ENCODE measurements around the gene HSD17B4. TPM values are rescaled to one million over a fixed set of nuclear protein-coding genes. Genes with fewer than 3 reads are reported as not detected.

The HSD17B4 gene
- total and polyA plus RNA-seq, 4 donors: 138 to 172 (median 163) TPM

- H3K4me3 ChIP-seq (ENCODE audit: low read length in 2 of 2): no peak overlapping the region
- peaks cover 0 to 3% of the 10 kb centered on the region in 2 donors for H3K36me3 ChIP-seq (ENCODE audit: control insufficient read depth in 1 of 2, insufficient read depth in 2 of 2, low read length in 1 of 2)
- no peak for DNase-seq
- no peak for ATAC-seq (ENCODE audit: low FRiP score)
- WGBS, 2 donors: 92 to 94% methylated on average over 1 of the region's 1 CpG
- no peaks in the 10 kb centered on the region for H3K27me3 ChIP-seq (ENCODE audit: control insufficient read depth in 1 of 2, insufficient read depth in 2 of 2, low read length in 1 of 2)
- no peaks in the 10 kb centered on the region for H3K4me1 ChIP-seq (ENCODE audit: control insufficient read depth in 1 of 2, insufficient read depth in 2 of 2, low read length in 2 of 2)
- H3K9me3 ChIP-seq (ENCODE audit: control insufficient read depth, low read length): no peaks in the 10 kb centered on the region
- no peak overlapping the region for H3K27ac ChIP-seq (ENCODE audit: low read depth in 1 of 2, low read length in 2 of 2)
- intact Hi-C loops (cut with DNase I): no loop called here
These were observed 68.9 kb downstream of the HSD17B4 start for GRCh38 chr5:119521232-119521631.

GRCh38 chr5:119522841-119523240, 70.5 kb downstream of the HSD17B4 start:
- Histone ChIP-seq H3K27ac (ENCODE audit: low read depth in 1 of 2, low read length in 2 of 2) (no peak overlapping the region), H3K4me1 (ENCODE audit: control insufficient read depth in 1 of 2, insufficient read depth in 2 of 2, low read length in 2 of 2) (no peaks in the 10 kb centered on the region), H3K36me3 (ENCODE audit: control insufficient read depth in 1 of 2, insufficient read depth in 2 of 2, low read length in 1 of 2) (peaks cover 0 to 3% of the 10 kb centered on the region in 2 donors), H3K9me3 (ENCODE audit: control insufficient read depth, low read length) (no peaks in the 10 kb centered on the region), H3K4me3 (ENCODE audit: low read length in 2 of 2) (no peak overlapping the region), H3K27me3 (ENCODE audit: control insufficient read depth in 1 of 2, insufficient read depth in 2 of 2, low read length in 1 of 2) (no peaks in the 10 kb centered on the region)
- intact Hi-C loops (cut with DNase I): no loop called here
- no peak for ATAC-seq (ENCODE audit: low FRiP score)
- no peak for DNase-seq
- 64 to 67% methylated on average over 1 of the region's 1 CpG for WGBS, 2 donors

DNA sequence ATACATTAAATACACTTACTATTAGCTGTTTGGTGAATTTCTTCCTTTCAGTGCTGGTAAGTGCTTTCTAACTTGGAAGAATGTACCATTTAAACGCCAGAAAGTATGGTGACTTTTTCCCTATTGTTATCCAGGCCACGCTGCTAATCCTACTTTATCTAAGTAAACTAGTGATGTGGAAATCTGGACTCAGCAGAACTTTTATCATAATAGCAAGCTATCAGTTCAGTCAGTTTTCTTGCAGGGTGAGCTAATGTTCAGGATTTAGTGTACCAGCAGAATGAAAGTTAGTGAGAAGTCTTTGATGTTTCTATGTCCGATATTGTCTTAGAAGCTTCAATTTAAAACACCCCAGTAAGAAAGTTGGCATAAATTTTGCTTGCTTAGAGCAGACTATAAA, 72.2 kb downstream of the HSD17B4 start:
- intact Hi-C loops (cut with DNase I): no loop called here
- 17 to 30% methylated on average over 3 of the region's 3 CpGs for WGBS, 2 donors
- Histone ChIP-seq H3K27me3 (ENCODE audit: control insufficient read depth in 1 of 2, insufficient read depth in 2 of 2, low read length in 1 of 2) (no peaks in the 10 kb centered on the region), H3K4me3 (ENCODE audit: low read length in 2 of 2) (no peak overlapping the region), H3K36me3 (ENCODE audit: control insufficient read depth in 1 of 2, insufficient read depth in 2 of 2, low read length in 1 of 2) (no peaks in the 10 kb centered on the region), H3K9me3 (ENCODE audit: control insufficient read depth, low read length) (no peaks in the 10 kb centered on the region), H3K4me1 (ENCODE audit: control insufficient read depth in 1 of 2, insufficient read depth in 2 of 2, low read length in 2 of 2) (no peaks in the 10 kb centered on the region), H3K27ac (ENCODE audit: low read depth in 1 of 2, low read length in 2 of 2) (no peak overlapping the region)
- DNase-seq (no peak), ATAC-seq (ENCODE audit: low FRiP score) (no peak)

DNA sequence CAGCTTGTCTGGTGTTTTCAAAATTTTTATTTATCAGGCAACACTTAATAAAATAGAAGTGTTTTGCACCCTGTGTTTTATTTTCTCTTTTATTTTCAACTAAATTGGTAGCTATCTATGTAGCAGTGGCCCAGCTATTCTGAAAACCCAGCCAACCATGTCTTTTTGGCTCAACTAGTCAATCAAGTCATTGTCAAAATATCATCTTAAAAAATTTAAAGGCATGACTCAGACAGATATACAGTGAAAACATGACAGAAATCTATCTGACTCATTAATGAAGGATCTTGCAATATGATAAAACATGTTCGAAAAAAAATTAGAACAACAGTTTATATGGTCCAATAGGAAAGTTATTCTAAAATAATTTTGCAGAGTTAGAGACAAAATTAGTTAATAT, 75.1 kb downstream of the HSD17B4 start:
- H3K4me3 ChIP-seq (ENCODE audit: low read length in 2 of 2): no peak overlapping the region
- intact Hi-C loops (cut with DNase I): no loop called here
- H3K36me3 ChIP-seq (ENCODE audit: control insufficient read depth in 1 of 2, insufficient read depth in 2 of 2, low read length in 1 of 2): no peaks in the 10 kb centered on the region
- H3K9me3 ChIP-seq (ENCODE audit: control insufficient read depth, low read length): no peaks in the 10 kb centered on the region
- no peak overlapping the region for H3K27ac ChIP-seq (ENCODE audit: low read depth in 1 of 2, low read length in 2 of 2)
- ATAC-seq (ENCODE audit: low FRiP score) (no peak), DNase-seq (no peak)
- no peaks in the 10 kb centered on the region for H3K27me3 ChIP-seq (ENCODE audit: control insufficient read depth in 1 of 2, insufficient read depth in 2 of 2, low read length in 1 of 2)
- H3K4me1 ChIP-seq (ENCODE audit: control insufficient read depth in 1 of 2, insufficient read depth in 2 of 2, low read length in 2 of 2): no peaks in the 10 kb centered on the region
- WGBS, 2 donors: 83 to 87% methylated on average over 1 of the region's 1 CpG

DNA sequence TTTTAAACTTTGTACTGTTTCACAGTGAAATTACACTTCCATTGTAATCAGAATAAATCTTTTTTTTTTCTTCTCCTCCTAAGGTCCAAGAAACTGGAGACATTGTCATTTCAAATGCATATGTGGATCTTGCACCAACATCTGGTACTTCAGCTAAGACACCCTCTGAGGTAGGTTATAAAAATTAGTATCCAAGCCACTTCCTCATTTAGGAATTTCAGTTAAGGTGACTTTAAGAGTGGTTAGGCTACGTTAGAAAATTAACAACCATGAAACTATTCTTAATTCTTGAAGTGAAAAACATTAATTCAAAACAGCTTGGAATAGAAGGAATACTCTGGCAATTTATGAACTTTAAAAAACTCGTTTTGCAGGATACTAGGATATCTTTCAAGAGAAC, 77.5 kb downstream of the HSD17B4 start:
- Histone ChIP-seq H3K27ac (ENCODE audit: low read depth in 1 of 2, low read length in 2 of 2) (no peak overlapping the region), H3K4me1 (ENCODE audit: control insufficient read depth in 1 of 2, insufficient read depth in 2 of 2, low read length in 2 of 2) (no peaks in the 10 kb centered on the region), H3K36me3 (ENCODE audit: control insufficient read depth in 1 of 2, insufficient read depth in 2 of 2, low read length in 1 of 2) (no peaks in the 10 kb centered on the region), H3K9me3 (ENCODE audit: control insufficient read depth, low read length) (no peaks in the 10 kb centered on the region), H3K27me3 (ENCODE audit: control insufficient read depth in 1 of 2, insufficient read depth in 2 of 2, low read length in 1 of 2) (no peaks in the 10 kb centered on the region), H3K4me3 (ENCODE audit: low read length in 2 of 2) (no peak overlapping the region)
- DNase-seq: no peak
- WGBS, 2 donors: 91 to 95% methylated on average over 2 of the region's 2 CpGs
- no peak for ATAC-seq (ENCODE audit: low FRiP score)
- intact Hi-C loops (cut with DNase I): no loop called here

DNA sequence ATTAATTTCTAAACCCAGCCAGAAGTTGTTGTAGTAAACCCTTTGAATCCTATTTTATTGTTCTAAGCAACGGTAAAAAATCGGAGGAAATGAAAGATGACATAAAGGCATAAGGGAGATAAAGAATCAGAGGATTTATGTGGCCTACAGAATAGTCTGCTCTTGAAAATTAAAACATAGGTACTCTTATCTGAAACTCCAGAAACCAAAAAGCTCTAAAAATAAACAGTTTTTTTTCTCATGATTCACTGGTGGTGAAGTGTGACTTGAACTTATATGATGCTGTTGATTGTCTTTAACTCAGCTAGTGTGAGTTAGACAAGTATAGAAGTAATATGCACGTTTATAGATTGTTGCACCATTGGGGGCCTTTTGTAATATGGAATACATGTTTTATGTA, 80.3 kb downstream of the HSD17B4 start:
- H3K27me3 ChIP-seq (ENCODE audit: control insufficient read depth in 1 of 2, insufficient read depth in 2 of 2, low read length in 1 of 2): no peaks in the 10 kb centered on the region
- peaks cover 1 to 3% of the 10 kb centered on the region in 2 donors for H3K36me3 ChIP-seq (ENCODE audit: control insufficient read depth in 1 of 2, insufficient read depth in 2 of 2, low read length in 1 of 2)
- no peaks in the 10 kb centered on the region for H3K4me1 ChIP-seq (ENCODE audit: control insufficient read depth in 1 of 2, insufficient read depth in 2 of 2, low read length in 2 of 2)
- ATAC-seq (ENCODE audit: low FRiP score) (no peak), DNase-seq (no peak)
- H3K27ac ChIP-seq (ENCODE audit: low read depth in 1 of 2, low read length in 2 of 2): no peak overlapping the region
- H3K9me3 ChIP-seq (ENCODE audit: control insufficient read depth, low read length): no peaks in the 10 kb centered on the region
- intact Hi-C loops (cut with DNase I): no loop called here
- no peak overlapping the region for H3K4me3 ChIP-seq (ENCODE audit: low read length in 2 of 2)
- WGBS, 2 donors: 75 to 78% methylated on average over 3 of the region's 3 CpGs

GRCh38 chr5:119537704-119538103, 85.4 kb downstream of the HSD17B4 start:
- Histone ChIP-seq H3K4me3 (ENCODE audit: low read length in 2 of 2) (no peak overlapping the region), H3K4me1 (ENCODE audit: control insufficient read depth in 1 of 2, insufficient read depth in 2 of 2, low read length in 2 of 2) (no peaks in the 10 kb centered on the region), H3K36me3 (ENCODE audit: control insufficient read depth in 1 of 2, insufficient read depth in 2 of 2, low read length in 1 of 2) (peaks cover 3 to 5% of the 10 kb centered on the region in 2 donors), H3K9me3 (ENCODE audit: control insufficient read depth, low read length) (no peaks in the 10 kb centered on the region), H3K27me3 (ENCODE audit: control insufficient read depth in 1 of 2, insufficient read depth in 2 of 2, low read length in 1 of 2) (no peaks in the 10 kb centered on the region), H3K27ac (ENCODE audit: low read depth in 1 of 2, low read length in 2 of 2) (no peak overlapping the region)
- ATAC-seq (ENCODE audit: low FRiP score) (no peak), DNase-seq (no peak)
- WGBS, 2 donors: 40 to 49% methylated on average over 2 of the region's 2 CpGs
- intact Hi-C loops (cut with DNase I): no loop called here

GRCh38 chr5:119541716-119542115, 89.4 kb downstream of the HSD17B4 start:
- no peak for ATAC-seq (ENCODE audit: low FRiP score)
- Histone ChIP-seq H3K36me3 (ENCODE audit: control insufficient read depth in 1 of 2, insufficient read depth in 2 of 2, low read length in 1 of 2) (peaks cover 3 to 5% of the 10 kb centered on the region in 2 donors), H3K27ac (ENCODE audit: low read depth in 1 of 2, low read length in 2 of 2) (no peak overlapping the region), H3K27me3 (ENCODE audit: control insufficient read depth in 1 of 2, insufficient read depth in 2 of 2, low read length in 1 of 2) (no peaks in the 10 kb centered on the region), H3K4me1 (ENCODE audit: control insufficient read depth in 1 of 2, insufficient read depth in 2 of 2, low read length in 2 of 2) (no peaks in the 10 kb centered on the region), H3K9me3 (ENCODE audit: control insufficient read depth, low read length) (no peaks in the 10 kb centered on the region), H3K4me3 (ENCODE audit: low read length in 2 of 2) (no peak overlapping the region)
- intact Hi-C loops (cut with DNase I): no loop called here
- DNase-seq: no peak
- 6 to 17% methylated on average over 1 of the region's 1 CpG for WGBS, 2 donors

- no peak overlapping the region for H3K4me3 ChIP-seq (ENCODE audit: low read length in 2 of 2)
- no peak overlapping the region for H3K27ac ChIP-seq (ENCODE audit: low read depth in 1 of 2, low read length in 2 of 2)
- no peaks in the 10 kb centered on the region for H3K36me3 ChIP-seq (ENCODE audit: control insufficient read depth in 1 of 2, insufficient read depth in 2 of 2, low read length in 1 of 2)
- intact Hi-C loops (cut with DNase I): no loop called here
- H3K4me1 ChIP-seq (ENCODE audit: control insufficient read depth in 1 of 2, insufficient read depth in 2 of 2, low read length in 2 of 2): no peaks in the 10 kb centered on the region
- 95 to 97% methylated on average over 4 of the region's 4 CpGs for WGBS, 2 donors
- DNase-seq (no peak), ATAC-seq (ENCODE audit: low FRiP score) (no peak)
- no peaks in the 10 kb centered on the region for H3K27me3 ChIP-seq (ENCODE audit: control insufficient read depth in 1 of 2, insufficient read depth in 2 of 2, low read length in 1 of 2)
- H3K9me3 ChIP-seq (ENCODE audit: control insufficient read depth, low read length): peaks cover 4% of the 10 kb centered on the region
These were observed 99.5 kb downstream of the HSD17B4 start for GRCh38 chr5:119551819-119552218.
